H1 (cell line): Measurements from ENCODE around the gene RPS6KA4. TPM values are rescaled to one million over a fixed set of nuclear protein-coding genes. Genes with fewer than 3 reads are reported as not detected.

ENCODE experiments used
- CTCF ChIA-PET: fragments of 300-600 bp; sonication (Branson Sonifier 250); formaldehyde crosslinking; loops from one replicate; lab custom pipeline; 2021; ENCODE audit not compliant: partially characterized antibody; lab: Charles Lee
- POLR2A ChIA-PET: fragments of 300-600 bp; sonication (Branson Sonifier 250); formaldehyde crosslinking; loops from one replicate; lab custom pipeline; 2021; ENCODE audit warnings: inconsistent platforms; ENCODE audit not compliant: partially characterized antibody; lab: Charles Lee
- DNase-seq, 2 experiments: peaks; one replicate each; pipeline versions ENCODE4 v3.0.0 to v3.0.0-alpha.2; 2010 to 2022; ENCODE audit warnings: low spot score in 2 of 2, low read depth in 1 of 2, mixed read lengths in 1 of 2
- FAIRE-seq: peaks from 2 replicates; lab custom pipeline; 2011; peaks lifted over from hg19 to GRCh38; lab: Jason Lieb, UNC
- H2AFZ ChIP-seq: 2 replicates; pipeline ENCODE4 v1.8.1; 2012; ENCODE audit warnings: low read length, inconsistent platforms
- H2AK5ac ChIP-seq: 2 replicates; pipeline ENCODE4 v1.6.1; 2013; ENCODE audit warnings: low read depth, low read length
- H2BK120ac ChIP-seq: replicated peaks from 2 replicates; pipeline ENCODE3; 2013; ENCODE audit warnings: low read depth, low read length, inconsistent platforms
- H2BK12ac ChIP-seq: 2 replicates; pipeline ENCODE4 v1.6.1; 2013; ENCODE audit warnings: low read depth, low read length
- H2BK15ac ChIP-seq: 2 replicates; pipeline ENCODE4 v1.6.1; 2013; ENCODE audit warnings: low read length
- H2BK20ac ChIP-seq: 2 replicates; pipeline ENCODE4 v1.6.1; 2013; ENCODE audit warnings: low read length
- H2BK5ac ChIP-seq: 2 replicates; pipeline ENCODE4 v1.6.1; 2013; ENCODE audit warnings: low read depth, low read length
- H3K14ac ChIP-seq: 2 replicates; pipeline ENCODE4 v1.6.1; 2013; ENCODE audit warnings: inconsistent platforms; ENCODE audit not compliant: insufficient read length
- H3K18ac ChIP-seq: 2 replicates; pipeline ENCODE4 v1.6.1; 2013; ENCODE audit warnings: low read length; ENCODE audit errors: extremely low read depth
- H3K23ac ChIP-seq: 2 replicates; pipeline ENCODE4 v1.6.1; 2013; ENCODE audit warnings: inconsistent platforms; ENCODE audit not compliant: insufficient read length
- H3K23me2 ChIP-seq: 2 replicates; pipeline ENCODE4 v1.6.1; 2013; ENCODE audit warnings: low read depth, low read length
- H3K27ac ChIP-seq: 2 replicates; pipeline ENCODE4 v1.6.1; 2011; ENCODE audit warnings: low read depth, low read length, inconsistent platforms
- H3K27me3 ChIP-seq, 4 experiments: replicated peaks in 1 of 4; 1 replicate in 1 of 4; 2 replicates in 3 of 4; pipeline versions ENCODE4 v1.6.1 to v1.8.1; 2011 to 2013; ENCODE audit warnings: low read length in 3 of 4, mild to moderate bottlenecking in 3 of 4, inconsistent platforms in 2 of 4, mixed read lengths in 2 of 4, moderate library complexity in 1 of 4; ENCODE audit not compliant: control insufficient read depth in 3 of 4, insufficient read depth in 3 of 4; ENCODE audit errors: extremely low read depth in 1 of 4
- H3K36me3 ChIP-seq, 4 experiments: 2 replicates each; pipeline versions ENCODE4 v1.6.1 to v1.8.1; 2011 to 2013; ENCODE audit warnings: mild to moderate bottlenecking in 4 of 4, low read length in 3 of 4, moderate library complexity in 2 of 4, control low read depth in 1 of 4, inconsistent platforms in 1 of 4; ENCODE audit not compliant: insufficient read depth in 4 of 4, control insufficient read depth in 2 of 4
- H3K4ac ChIP-seq: replicated peaks from 2 replicates; pipeline ENCODE3; 2013; ENCODE audit warnings: low read length, low read depth, mixed read lengths, inconsistent platforms; ENCODE audit not compliant: insufficient read length
- H3K4me1 ChIP-seq, 4 experiments: replicated peaks in 1 of 4; 1 replicate in 1 of 4; 2 replicates in 3 of 4; pipeline versions ENCODE4 v1.6.1 to v1.8.1; 2011 to 2013; ENCODE audit warnings: low read length in 3 of 4, inconsistent platforms in 2 of 4, mixed read lengths in 1 of 4; ENCODE audit not compliant: insufficient read depth in 4 of 4, control insufficient read depth in 3 of 4
- H3K4me2 ChIP-seq, 2 experiments: 2 replicates each; pipeline versions ENCODE4 v1.6.1 to v1.8.1; 2011 to 2013; ENCODE audit warnings: low read depth in 2 of 2, low read length in 2 of 2, control low read depth in 1 of 2, inconsistent platforms in 1 of 2, mild to moderate bottlenecking in 1 of 2; ENCODE audit not compliant: insufficient read depth in 1 of 2
- H3K4me3 ChIP-seq, 4 experiments: fragments of 200-600, 300-600 bp in 1 of 4; sonication (generic), shearing (Covaris generic), sonication (Bioruptor Twin) in 1 of 4; 2 replicates each; pipeline versions ENCODE4 v1.5.1 to v1.8.1; 2011 to 2016; ENCODE audit warnings: low read length in 4 of 4, low read depth in 3 of 4, control low read depth in 2 of 4, inconsistent platforms in 2 of 4, mild to moderate bottlenecking in 2 of 4, mixed read lengths in 1 of 4, moderate library complexity in 1 of 4; ENCODE audit not compliant: insufficient read depth in 2 of 4; ENCODE audit errors: extremely low read depth in 1 of 4
- H3K56ac ChIP-seq: replicated peaks from 2 replicates; pipeline ENCODE3; 2013; ENCODE audit warnings: low read depth, mild to moderate bottlenecking, mixed read lengths, low read length, inconsistent platforms; ENCODE audit not compliant: insufficient read length
- H3K79me1 ChIP-seq: 2 replicates; pipeline ENCODE4 v1.6.1; 2013; ENCODE audit warnings: low read depth, low read length, control low read depth
- H3K79me2 ChIP-seq, 2 experiments: 2 replicates each; pipeline versions ENCODE4 v1.6.1 to v1.8.1; 2012 to 2013; ENCODE audit warnings: low read length in 2 of 2, mild to moderate bottlenecking in 2 of 2, inconsistent platforms in 1 of 2; ENCODE audit not compliant: insufficient read depth in 2 of 2, control insufficient read depth in 1 of 2
- H3K9ac ChIP-seq, 4 experiments: replicated peaks in 1 of 4; 1 replicate in 1 of 4; 2 replicates in 3 of 4; pipeline versions ENCODE4 v1.6.1 to v1.8.1; 2011 to 2013; ENCODE audit warnings: low read depth in 3 of 4, low read length in 3 of 4, control low read depth in 2 of 4, mild to moderate bottlenecking in 2 of 4, moderate library complexity in 2 of 4, inconsistent platforms in 1 of 4; ENCODE audit errors: extremely low read depth in 1 of 4
- H3K9me3 ChIP-seq, 2 experiments: 2 replicates each; pipeline versions ENCODE4 v1.6.1 to v1.8.1; 2012 to 2013; ENCODE audit warnings: mild to moderate bottlenecking in 2 of 2, moderate library complexity in 2 of 2, control low read depth in 1 of 2, inconsistent platforms in 1 of 2, low read depth in 1 of 2, low read length in 1 of 2, mixed read lengths in 1 of 2; ENCODE audit not compliant: insufficient read depth in 2 of 2
- H4K20me1 ChIP-seq, 2 experiments: replicated peaks in 1 of 2; 2 replicates each; pipeline versions ENCODE3 to v1.8.1; 2011 to 2013; ENCODE audit warnings: inconsistent platforms in 2 of 2, low read length in 2 of 2, mild to moderate bottlenecking in 1 of 2; ENCODE audit not compliant: insufficient read depth in 2 of 2, control insufficient read depth in 1 of 2
- H4K5ac ChIP-seq: 2 replicates; pipeline ENCODE4 v1.6.1; 2013; ENCODE audit warnings: low read length, low read depth, mixed read lengths, inconsistent platforms; ENCODE audit not compliant: insufficient read length
- H4K8ac ChIP-seq: 2 replicates; pipeline ENCODE4 v1.8.0; 2013; ENCODE audit warnings: mild to moderate bottlenecking, moderate library complexity, low read length, inconsistent platforms; ENCODE audit not compliant: insufficient read depth; ENCODE audit errors: extremely low read depth
- H4K91ac ChIP-seq: replicated peaks from 2 replicates; pipeline ENCODE3; 2013; ENCODE audit warnings: low read length, mixed read lengths, inconsistent platforms; ENCODE audit not compliant: insufficient read length
- CHD1 ChIP-seq: IDR thresholded peaks from 2 replicates; pipeline ENCODE4 v1.6.1; 2012; ENCODE audit warnings: low read depth, low read length, improper control_type of control experiment
- SP2 ChIP-seq: IDR thresholded peaks from 2 replicates; pipeline ENCODE4 v1.6.1; 2012; ENCODE audit warnings: mild to moderate bottlenecking, low read length, inconsistent platforms
- SP4 ChIP-seq: IDR thresholded peaks from 2 replicates; pipeline ENCODE4 v1.6.1; 2012; ENCODE audit warnings: low read length, inconsistent platforms
- WGBS, 2 experiments: shearing (Covaris generic) in 1 of 2; methylation state at CpG; one replicate each; pipeline versions ENCODE4 v1.1.6 to v1.1.7; 2013 to 2015; ENCODE audit warnings: low lambda C conversion rate in 2 of 2, mixed read lengths in 2 of 2, inconsistent platforms in 1 of 2, low coverage in 1 of 2, missing lambda C conversion rate in 1 of 2; ENCODE audit not compliant: insufficient replicate concordance in 2 of 2, insufficient coverage in 1 of 2, insufficient read length in 1 of 2; ENCODE audit errors: extremely low coverage in 1 of 2, missing lambda C conversion rate in 1 of 2; 5-methylcytosine and 5-hydroxymethylcytosine counted together
- polyA plus RNA-seq, 7 experiments: library from polyadenylated mRNA; depleted of rRNA in 3 of 7; stranded (reverse) in 5 of 7; unstranded in 2 of 7; fragments of >200 nt in 5 of 7; fragments of 200-250 nt in 2 of 7; gene quantifications; 1 replicate in 5 of 7; 2 replicates in 1 of 7; 4 replicates in 1 of 7; pipeline versions ENCODE4 v1.2.1 to v1.2.3, GENCODE V29; 2011 to 2013; ENCODE audit warnings: missing spikeins in 2 of 7, mixed read lengths in 2 of 7
- total RNA-seq: library from RNA; stranded (reverse); fragmentation: NEBNext Ultra II Directional; extraction: Animal tissue kit (Norgen Biotek cat#: 25700); gene quantifications from 2 replicates; pipeline ENCODE4 v1.2.1, GENCODE V29; 2021

RPS6KA4 gene
- total and polyA plus RNA-seq, 2 of the 8 experiments (the other 6 are each of a cell fraction or from before 2014, with no cell fraction given) = 8.2 to 12.6 TPM

GRCh38 chr11:64327993-64328392 is 31.0 kb upstream of the RPS6KA4 start:
- H4K20me1 ChIP-seq = peaks cover 0 to 5% of the 10 kb centered on the region in 2 experiments
- ChIA-PET CTCF (interaction anchor here (1.4 to 37.6 kb wide), 3 partner anchors 18 to 323 kb away, joined by 3 to 614 read pairs (median 409); partner anchors contain the start of genes CATSPERZ, CCDC88B, ESRRA and PRDX5), POLR2A (no interaction called here)
- no peak overlapping the region for H3K56ac ChIP-seq
- H2BK120ac ChIP-seq = no peak overlapping the region
- no peak overlapping the region for H2AK5ac ChIP-seq
- H3K4ac ChIP-seq = no peak overlapping the region
- TF ChIP-seq SP2 (no peak), SP4 (no peak), CHD1 (no peak)
- H3K79me2 ChIP-seq = no peaks in the 10 kb centered on the region
- no peak overlapping the region for H4K5ac ChIP-seq
- H3K23me2 ChIP-seq = peaks cover 2% of the 10 kb centered on the region; the same call in 1 of the 2 replicates
- H3K14ac ChIP-seq = no peak overlapping the region
- 96% methylated on average over 3 of the region's 3 CpGs; no CpG with 5 or more reads in 1 of the 2 experiments for WGBS, 2 experiments
- H2BK15ac ChIP-seq = 0 out of 2 replicates have a peak overlapping the region, but pooled peaks have one; percentile 14
- no peaks in the 10 kb centered on the region for H3K36me3 ChIP-seq
- no peak overlapping the region for H2BK20ac ChIP-seq
- no peak overlapping the region for H3K18ac ChIP-seq
- H3K9ac ChIP-seq = no peak overlapping the region
- no peak overlapping the region for H4K91ac ChIP-seq
- no peak overlapping the region for H2AFZ ChIP-seq
- peaks cover 0 to 16% (median 6%) of the 10 kb centered on the region in 4 experiments; a peak in 6 of 7 replicates for H3K4me1 ChIP-seq
- H3K27me3 ChIP-seq = no peaks in the 10 kb centered on the region
- no peaks in the 10 kb centered on the region for H3K79me1 ChIP-seq
- H3K9me3 ChIP-seq = no peaks in the 10 kb centered on the region
- no peak overlapping the region for H3K4me3 ChIP-seq
- no peak overlapping the region for H3K23ac ChIP-seq
- H2BK12ac ChIP-seq = no peak overlapping the region
- no peak overlapping the region for H2BK5ac ChIP-seq
- H4K8ac ChIP-seq = no peak overlapping the region
- FAIRE-seq (no peak), DNase-seq (no peak)
- H3K4me2 ChIP-seq = no peak overlapping the region
- H3K27ac ChIP-seq = no peak overlapping the region
